Measurements from ENCODE around the gene ISLR2.
A peak's percentile ranks its signal among the peaks of the same experiment; 100 is the strongest.
"Not testable (repeated sequence)": the region's sequence is repeated elsewhere in the genome, so short reads cannot be mapped to it uniquely, and the experiment has no call there.

Gene ISLR2

GRCh38 chr15:74130155-74130848 lies at the start of gene ISLR2:
TSS of gene ISLR2 (plus strand) at chr15:74130586. CDS start at chr15:74132755, 2,169 bp downstream.
- Mint-ChIP-seq H3K27ac (peak within 1 kb of the TSS; percentile 45), H3K9me3 (no peaks in the 10 kb centered on the region), H3K36me3 (ENCODE audit: low read depth) (peaks cover 9% of the 10 kb centered on the region), H3K4me3 (peak within 1 kb of the TSS; percentile 10), H3K27me3 (ENCODE audit: low read depth) (peaks cover 87% of the 10 kb centered on the region), H3K4me1 (ENCODE audit: low read depth) (peaks cover 12% of the 10 kb centered on the region)

- not testable (repeated sequence) for H3K4me3 Mint-ChIP-seq; H3K27me3 Mint-ChIP-seq (ENCODE audit: low read depth); H3K4me1 Mint-ChIP-seq (ENCODE audit: low read depth); H3K36me3 Mint-ChIP-seq (ENCODE audit: low read depth); H3K27ac Mint-ChIP-seq; H3K9me3 Mint-ChIP-seq
Observed at GRCh38 chr15:74082450-74082849, 47.9 kb upstream of the ISLR2 start, which contains the start of gene GOLGA6A. TSS of gene GOLGA6A (minus strand) at chr15:74082550. CDS start at chr15:74082509, 41 bp downstream.

GRCh38 chr15:74094567-74094966 lies 35.8 kb upstream of the ISLR2 start:
- not testable (repeated sequence) for H3K36me3 Mint-ChIP-seq (ENCODE audit: low read depth); H3K9me3 Mint-ChIP-seq

GRCh38 chr15:74095610-74096009 lies 34.8 kb upstream of the ISLR2 start:
- not testable (repeated sequence) for H3K4me1 Mint-ChIP-seq (ENCODE audit: low read depth); H3K27ac Mint-ChIP-seq; H3K27me3 Mint-ChIP-seq (ENCODE audit: low read depth); H3K36me3 Mint-ChIP-seq (ENCODE audit: low read depth); H3K4me3 Mint-ChIP-seq; H3K9me3 Mint-ChIP-seq

More at GRCh38 chr15:74094567-74094966, 35.8 kb upstream of the ISLR2 start:
- not testable (repeated sequence) for H3K27me3 Mint-ChIP-seq (ENCODE audit: low read depth); H3K4me1 Mint-ChIP-seq (ENCODE audit: low read depth); H3K27ac Mint-ChIP-seq; H3K4me3 Mint-ChIP-seq

GRCh38 chr15:74096753-74097474 lies 33.5 kb upstream of the ISLR2 start:
- not testable (repeated sequence) for H3K4me3 Mint-ChIP-seq; H3K27me3 Mint-ChIP-seq (ENCODE audit: low read depth); H3K9me3 Mint-ChIP-seq; H3K4me1 Mint-ChIP-seq (ENCODE audit: low read depth); H3K27ac Mint-ChIP-seq; H3K36me3 Mint-ChIP-seq (ENCODE audit: low read depth)

- H3K9me3 Mint-ChIP-seq; H3K36me3 Mint-ChIP-seq (ENCODE audit: low read depth); H3K27me3 Mint-ChIP-seq (ENCODE audit: low read depth); H3K4me1 Mint-ChIP-seq (ENCODE audit: low read depth): not testable (repeated sequence)
- peak overlapping the region; percentile 91 for H3K4me3 Mint-ChIP-seq
- peak overlapping the region; percentile 91 for H3K27ac Mint-ChIP-seq
Observed at GRCh38 chr15:74099963-74100733, 30.2 kb upstream of the ISLR2 start.

- H3K4me1 Mint-ChIP-seq (ENCODE audit: low read depth), result no peaks in the 10 kb centered on the region
- H3K36me3 Mint-ChIP-seq (ENCODE audit: low read depth), result no peaks in the 10 kb centered on the region
- H3K9me3 Mint-ChIP-seq, result no peaks in the 10 kb centered on the region
- no peak overlapping the region for H3K4me3 Mint-ChIP-seq
- no peak overlapping the region for H3K27ac Mint-ChIP-seq
- no peaks in the 10 kb centered on the region for H3K27me3 Mint-ChIP-seq (ENCODE audit: low read depth)
Observed at GRCh38 chr15:74108111-74108510, 22.3 kb upstream of the ISLR2 start.

GRCh38 chr15:74108611-74109010 lies 21.8 kb upstream of the ISLR2 start:
- H3K27ac Mint-ChIP-seq, H3K4me3 Mint-ChIP-seq, H3K9me3 Mint-ChIP-seq: not testable (repeated sequence)

GRCh38 chr15:74109713-74110112 lies 20.7 kb upstream of the ISLR2 start:
- Mint-ChIP-seq H3K4me3 (no peak overlapping the region), H3K27ac (no peak overlapping the region), H3K9me3 (no peaks in the 10 kb centered on the region), H3K36me3 (ENCODE audit: low read depth) (no peaks in the 10 kb centered on the region), H3K27me3 (ENCODE audit: low read depth) (peaks cover 2% of the 10 kb centered on the region), H3K4me1 (ENCODE audit: low read depth) (no peaks in the 10 kb centered on the region)

More at GRCh38 chr15:74108611-74109010, 21.8 kb upstream of the ISLR2 start:
- H3K27me3 Mint-ChIP-seq (ENCODE audit: low read depth); H3K36me3 Mint-ChIP-seq (ENCODE audit: low read depth); H3K4me1 Mint-ChIP-seq (ENCODE audit: low read depth): not testable (repeated sequence)

- Mint-ChIP-seq H3K9me3 (no peaks in the 10 kb centered on the region), H3K27me3 (ENCODE audit: low read depth) (peaks cover 24% of the 10 kb centered on the region), H3K36me3 (ENCODE audit: low read depth) (no peaks in the 10 kb centered on the region), H3K4me3 (no peak overlapping the region), H3K4me1 (ENCODE audit: low read depth) (no peaks in the 10 kb centered on the region), H3K27ac (no peak overlapping the region)
Observed at GRCh38 chr15:74120426-74120825, 10.0 kb upstream of the ISLR2 start.

GRCh38 chr15:74121039-74121438 lies 9.3 kb upstream of the ISLR2 start:
- H3K27me3 Mint-ChIP-seq (ENCODE audit: low read depth), result peaks cover 25% of the 10 kb centered on the region
- no peak overlapping the region for H3K27ac Mint-ChIP-seq
- H3K4me3 Mint-ChIP-seq, result no peak overlapping the region
- H3K4me1 Mint-ChIP-seq (ENCODE audit: low read depth), result no peaks in the 10 kb centered on the region
- no peaks in the 10 kb centered on the region for H3K9me3 Mint-ChIP-seq
- no peaks in the 10 kb centered on the region for H3K36me3 Mint-ChIP-seq (ENCODE audit: low read depth)

GRCh38 chr15:74121858-74122257 lies 8.5 kb upstream of the ISLR2 start:
- H3K4me1 Mint-ChIP-seq (ENCODE audit: low read depth), result no peaks in the 10 kb centered on the region
- H3K36me3 Mint-ChIP-seq (ENCODE audit: low read depth), result no peaks in the 10 kb centered on the region
- H3K9me3 Mint-ChIP-seq, result no peaks in the 10 kb centered on the region
- H3K27me3 Mint-ChIP-seq (ENCODE audit: low read depth), result peaks cover 29% of the 10 kb centered on the region
- H3K4me3 Mint-ChIP-seq, result no peak overlapping the region
- no peak overlapping the region for H3K27ac Mint-ChIP-seq

GRCh38 chr15:74122403-74123130 lies 7.8 kb upstream of the ISLR2 start:
- H3K27me3 Mint-ChIP-seq (ENCODE audit: low read depth), result peaks cover 36% of the 10 kb centered on the region
- H3K27ac Mint-ChIP-seq, result no peak overlapping the region
- H3K36me3 Mint-ChIP-seq (ENCODE audit: low read depth), result no peaks in the 10 kb centered on the region
- H3K9me3 Mint-ChIP-seq, result no peaks in the 10 kb centered on the region
- no peak overlapping the region for H3K4me3 Mint-ChIP-seq
- H3K4me1 Mint-ChIP-seq (ENCODE audit: low read depth), result no peaks in the 10 kb centered on the region

- Mint-ChIP-seq H3K4me3 (no peak overlapping the region), H3K27ac (no peak overlapping the region), H3K9me3 (no peaks in the 10 kb centered on the region), H3K4me1 (ENCODE audit: low read depth) (peaks cover 1% of the 10 kb centered on the region), H3K36me3 (ENCODE audit: low read depth) (no peaks in the 10 kb centered on the region), H3K27me3 (ENCODE audit: low read depth) (peaks cover 37% of the 10 kb centered on the region)
Observed at GRCh38 chr15:74123131-74123429, 7.3 kb upstream of the ISLR2 start.

Measured in T-helper 1 cell treated with Interleukin-12 subunit alpha and Interleukin-12 subunit beta and Interleukin-4 antibody, amounts not matched to agents 30 μg/mL and 1 μg/mL, for 36 hours (primary cell).